Superior temporal gyrus (tissue), 1 donor: Measurements from ENCODE around the gene SHB.

ENCODE experiments used
- DNase-seq: peaks from one replicate; pipeline ENCODE4 v3.0.0-alpha.2; 2016; ENCODE audit errors: extremely low spot score

Gene SHB

DNA sequence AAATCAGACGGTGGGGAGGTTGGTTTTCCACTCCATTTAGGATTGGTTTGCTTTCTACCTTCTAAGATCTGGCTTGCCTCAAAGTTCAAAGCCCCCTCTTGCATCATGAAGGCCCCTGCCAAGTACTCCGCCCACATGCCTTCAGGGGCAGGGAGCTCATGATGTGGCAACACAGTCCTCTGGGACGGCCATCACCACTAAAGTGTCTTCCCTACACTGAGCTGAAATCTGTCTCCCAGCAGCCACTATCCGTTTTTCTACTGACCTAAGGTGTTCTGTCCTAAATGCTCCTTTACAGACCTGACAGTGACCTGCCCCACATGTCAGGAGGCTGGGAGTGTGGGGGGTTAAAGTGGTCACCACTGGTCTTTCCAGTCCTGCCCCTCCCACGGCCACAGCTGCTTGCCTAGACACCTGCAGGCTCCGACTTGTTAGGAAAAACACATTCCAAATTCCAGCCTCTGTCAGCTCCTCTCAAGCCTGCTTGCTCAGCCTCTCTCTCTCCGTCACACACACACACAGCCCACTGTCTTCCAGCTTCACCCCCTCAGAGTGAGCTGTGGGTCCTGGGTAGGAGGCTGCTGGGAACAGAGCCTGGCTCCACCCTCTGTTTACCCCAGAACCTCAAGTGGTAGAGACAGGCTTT, 44.9 kb downstream of the SHB start:
- peak; percentile 81 for DNase-seq

DNA sequence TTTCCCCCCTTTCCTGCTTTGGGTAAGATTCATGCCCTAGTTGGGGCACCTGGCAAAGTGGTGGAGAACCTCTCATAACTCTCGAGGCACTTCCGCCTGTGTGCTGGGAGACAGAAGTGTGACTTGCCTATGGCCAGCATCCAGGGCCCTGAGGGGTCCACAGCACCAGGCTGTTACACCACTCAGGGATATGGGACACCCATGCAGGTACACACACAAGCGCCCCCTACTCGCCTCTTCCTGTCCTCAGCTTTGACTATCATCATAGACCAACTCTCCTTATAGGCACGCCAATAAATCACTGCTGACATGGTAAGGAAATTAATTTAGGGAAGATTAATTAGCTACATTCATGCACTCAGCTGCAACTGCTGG, 45.4 kb downstream of the SHB start:
- DNase-seq: peak; percentile 14

DNA sequence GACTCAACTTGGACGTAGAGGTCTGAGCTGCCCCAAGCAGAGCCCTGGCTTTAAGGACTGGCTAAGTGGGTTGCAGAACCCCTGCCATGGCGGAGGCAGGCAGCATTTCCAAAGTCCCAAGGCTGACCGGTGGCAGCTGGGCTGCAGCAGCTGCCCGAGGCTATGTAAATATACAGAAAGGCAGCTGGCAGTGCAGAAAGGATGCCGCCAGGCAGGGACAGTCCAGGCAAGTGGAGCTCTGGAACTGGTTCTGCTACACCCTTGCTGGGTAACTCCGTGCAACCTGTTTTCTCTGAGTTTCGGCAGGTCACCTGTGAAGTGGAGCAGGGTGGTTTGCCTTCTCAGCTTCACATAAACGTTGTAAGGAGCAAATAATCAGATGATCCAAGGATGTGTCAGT, 46.0 kb downstream of the SHB start:
- DNase-seq: peak; percentile 76

DNA sequence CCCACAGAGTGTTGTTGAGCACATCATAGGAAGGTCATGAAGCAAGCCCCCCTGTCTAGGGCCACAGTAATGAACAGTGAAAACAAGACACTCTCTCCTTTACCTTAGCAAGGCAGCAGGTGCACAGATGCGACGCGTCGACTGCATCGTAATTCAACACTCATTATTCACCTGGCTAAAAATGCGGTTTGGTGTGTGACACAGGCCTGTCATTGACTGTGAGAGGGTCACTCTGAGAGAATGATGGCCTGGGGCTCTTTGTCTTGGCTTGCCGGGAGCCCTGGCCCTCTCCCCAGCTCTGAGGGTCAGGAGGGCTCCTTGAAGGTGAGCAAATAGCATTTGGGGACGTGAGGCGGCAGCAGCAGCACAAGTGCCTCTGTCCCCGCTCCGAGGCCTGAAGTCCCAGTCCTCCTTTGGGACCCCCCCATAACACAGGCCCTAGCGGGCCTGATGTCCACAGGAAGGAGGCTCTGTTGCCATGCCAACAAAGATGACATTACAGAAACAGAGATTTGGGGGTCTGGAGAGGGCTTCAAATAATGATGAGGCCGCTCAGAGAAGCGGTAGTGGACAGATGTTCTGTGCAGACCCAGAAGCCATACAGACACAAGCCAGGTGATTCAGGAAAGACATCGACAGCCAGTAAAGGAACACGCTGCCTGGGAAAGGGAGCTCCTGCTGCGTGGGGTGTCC, 46.7 kb downstream of the SHB start:
- DNase-seq: no peak

GRCh38 chr9:38020151-38021076, 48.6 kb downstream of the SHB start:
- DNase-seq: no peak

- peak; percentile 54 for DNase-seq
Observed at GRCh38 chr9:38019731-38020130, 49.3 kb downstream of the SHB start.

- DNase-seq: peak; percentile 84
Observed at GRCh38 chr9:38018958-38019602, 49.9 kb downstream of the SHB start.

GRCh38 chr9:38018241-38018957, 50.6 kb downstream of the SHB start:
- DNase-seq: no peak

DNA sequence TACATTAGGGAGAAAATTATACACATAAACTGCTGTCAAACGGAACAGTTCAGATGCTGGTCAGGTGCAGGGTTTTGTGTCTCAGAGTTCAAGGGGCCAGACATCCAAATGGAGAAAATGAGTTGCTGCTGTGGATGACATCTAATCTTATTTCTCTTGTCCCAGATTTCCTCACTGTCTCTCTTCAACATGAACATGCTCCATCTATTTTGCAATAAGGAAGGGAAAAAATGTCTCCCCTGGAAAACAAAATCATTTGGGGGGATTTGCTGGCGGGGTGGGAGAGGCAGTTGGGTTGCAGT, 51.2 kb downstream of the SHB start:
- no peak for DNase-seq

DNA sequence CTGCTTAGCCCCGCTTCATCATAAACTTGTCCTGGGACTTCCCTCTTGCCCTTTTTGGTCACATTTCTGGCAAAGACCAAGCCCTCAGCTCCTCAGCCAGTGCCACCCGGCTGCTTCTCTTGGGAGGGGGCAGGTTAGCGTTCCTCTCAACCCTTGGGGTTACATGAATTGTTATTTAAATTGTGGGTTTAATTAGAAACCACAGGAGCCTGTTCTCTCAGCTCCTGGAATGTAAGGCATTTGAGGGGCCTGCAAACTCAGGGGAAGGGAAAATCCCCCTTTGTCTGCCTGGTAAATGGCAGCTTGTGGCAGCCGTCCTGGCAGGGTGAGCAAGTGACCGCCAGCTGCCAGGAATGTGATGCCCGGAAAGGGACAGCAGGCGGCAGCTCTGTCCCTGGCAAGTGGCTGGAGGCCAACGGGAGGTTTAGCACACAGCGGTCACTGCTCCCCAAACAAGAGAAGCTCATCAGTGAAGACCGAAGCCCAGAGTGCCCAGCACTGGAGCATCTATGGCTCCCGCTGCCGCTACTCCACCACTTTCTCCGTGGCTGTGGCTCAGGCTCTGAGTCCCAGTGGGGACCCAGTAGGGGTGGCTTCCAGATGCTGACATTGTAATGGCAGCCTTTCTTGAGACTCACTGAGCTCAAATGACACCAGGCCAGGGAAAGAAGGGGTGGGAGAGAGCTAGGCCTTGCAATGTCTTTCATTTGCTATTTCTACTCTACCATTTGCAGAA, 51.7 kb downstream of the SHB start:
- DNase-seq: peak; percentile 93

DNA sequence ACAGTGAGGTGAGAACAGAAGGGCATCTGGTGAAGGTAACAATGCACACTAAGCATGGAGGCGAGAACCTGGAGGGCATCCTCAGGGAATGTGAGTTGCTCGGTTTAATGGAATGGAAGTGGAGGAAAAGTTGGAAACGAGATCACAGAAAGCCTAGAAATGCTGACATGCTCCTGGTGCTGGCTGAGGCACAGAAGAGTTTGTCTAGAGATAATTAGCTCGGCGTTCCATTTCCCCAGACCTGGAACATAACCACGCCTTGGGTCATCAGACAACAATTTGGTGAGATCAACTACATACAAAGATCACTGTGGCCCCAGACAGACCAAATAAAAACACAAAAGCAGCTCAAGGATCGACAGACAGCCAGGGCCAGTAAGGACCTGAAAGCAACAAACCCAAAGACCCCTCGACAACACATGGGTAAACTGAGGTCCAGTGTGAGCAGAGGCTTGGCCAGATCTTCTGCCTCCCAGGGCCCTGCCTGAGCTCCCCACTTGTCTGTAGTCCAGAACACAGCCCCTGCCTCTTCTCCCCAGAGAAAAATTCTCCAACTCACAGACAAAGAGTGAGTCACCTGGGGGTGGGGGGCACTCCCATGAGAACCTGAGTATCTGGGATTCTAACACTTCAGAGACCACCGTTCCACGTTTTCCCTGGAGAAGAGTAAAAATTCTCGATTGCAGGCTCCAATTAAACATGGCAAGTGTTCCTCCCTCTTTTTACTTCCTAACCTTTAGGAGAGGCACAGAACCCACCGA, 52.5 kb downstream of the SHB start:
- peak; percentile 6 for DNase-seq

- no peak for DNase-seq
Observed at GRCh38 chr9:38015906-38016305, 53.1 kb downstream of the SHB start.

- DNase-seq: no peak
Observed at GRCh38 chr9:38015266-38015665, 53.8 kb downstream of the SHB start.

GRCh38 chr9:38012767-38013450, 56.1 kb downstream of the SHB start:
- no peak for DNase-seq

- no peak for DNase-seq
Observed at GRCh38 chr9:38011991-38012390, 57.0 kb downstream of the SHB start.

DNA sequence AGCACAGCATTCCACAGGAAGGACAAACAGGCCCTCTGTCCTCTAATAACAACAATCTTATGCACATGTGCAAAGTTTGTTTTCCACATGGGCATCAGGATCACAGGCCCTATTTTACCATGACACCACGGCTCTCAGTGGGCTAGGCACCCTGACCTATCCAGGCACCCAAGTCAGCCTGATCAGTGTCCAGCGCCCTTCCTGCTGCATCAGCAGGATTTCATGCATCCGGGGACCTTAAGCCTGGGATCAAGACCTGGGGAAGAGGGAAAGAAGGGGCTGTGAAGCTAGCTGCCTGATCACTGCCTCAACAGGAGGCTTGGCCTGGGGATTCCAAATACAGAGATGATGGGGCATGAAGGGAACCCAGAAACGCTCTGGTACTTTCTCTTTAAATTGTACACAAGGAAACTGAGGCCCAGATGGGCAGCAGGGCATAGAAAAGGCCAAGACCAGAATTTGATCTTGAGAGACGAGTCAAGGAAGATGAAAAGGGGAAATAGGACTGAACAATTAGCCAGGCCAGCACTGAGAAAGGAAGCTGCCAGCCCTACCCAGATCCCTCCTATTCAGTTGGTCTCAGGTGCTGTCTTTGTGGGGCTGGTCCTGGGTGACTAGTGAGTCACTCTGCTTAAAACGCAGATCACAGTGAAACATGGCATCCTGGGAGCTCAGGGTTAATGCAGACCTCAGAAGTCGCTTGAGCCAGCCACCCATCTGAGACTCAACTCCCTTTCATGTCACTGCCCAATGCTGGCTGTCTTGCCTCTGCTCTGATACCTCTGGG, 57.9 kb downstream of the SHB start:
- DNase-seq: no peak

GRCh38 chr9:38009990-38010389, 59.0 kb downstream of the SHB start:
- no peak for DNase-seq

DNA sequence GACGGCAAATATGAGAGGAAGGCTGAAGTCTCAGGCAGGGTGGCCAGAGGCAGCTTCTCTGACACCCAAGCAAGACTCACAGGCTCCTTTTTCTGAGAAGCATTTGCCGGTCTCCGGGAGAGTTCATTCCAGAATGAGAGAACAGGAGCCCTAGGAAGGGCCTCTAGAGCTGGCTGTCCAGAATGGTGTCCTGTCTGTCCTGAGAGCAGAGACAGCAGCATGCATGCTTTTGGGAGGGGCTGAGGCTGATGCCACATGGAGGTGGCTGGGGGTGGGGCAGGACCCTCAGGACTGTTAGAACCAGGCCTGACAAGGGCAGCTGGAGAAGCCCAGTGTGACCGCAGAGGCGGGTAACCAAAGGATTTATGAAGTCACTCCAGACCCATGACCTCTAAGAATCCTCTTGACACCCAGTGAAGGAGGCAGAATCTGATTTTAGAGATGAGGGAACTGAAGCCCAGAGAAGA, 60.0 kb downstream of the SHB start:
- no peak for DNase-seq
